CD4-positive, alpha-beta T cell treated with Interleukin-12 subunit alpha and Interleukin-12 subunit beta, for 1 hour (primary cell): ENCODE data around the gene UBALD1.
"Not testable (repeated sequence)": the region's sequence is repeated elsewhere in the genome, so short reads cannot be mapped to it uniquely, and the experiment has no call there.

Experiments
- DNase-seq: peaks from one replicate; pipeline ENCODE4 v3.0.0-alpha.2; 2020

UBALD1 gene

GRCh38 chr16:4591706-4592470, 22.8 kb downstream of the UBALD1 start:
- DNase-seq = no peak

- DNase-seq = no peak
Observed at GRCh38 chr16:4591191-4591590, 23.5 kb downstream of the UBALD1 start.

GRCh38 chr16:4588961-4589360, 25.7 kb downstream of the UBALD1 start:
- DNase-seq = no peak

GRCh38 chr16:4588386-4588785, 26.3 kb downstream of the UBALD1 start:
- DNase-seq = no peak

- no peak for DNase-seq
Observed at GRCh38 chr16:4586291-4586690, 28.4 kb downstream of the UBALD1 start.

GRCh38 chr16:4583906-4584305, 30.8 kb downstream of the UBALD1 start:
- DNase-seq = no peak

- DNase-seq = no peak
Observed at GRCh38 chr16:4580250-4580649, 34.4 kb downstream of the UBALD1 start.

GRCh38 chr16:4578961-4579530, 35.6 kb downstream of the UBALD1 start:
- DNase-seq = no peak

- no peak for DNase-seq
Observed at GRCh38 chr16:4576008-4576407, 38.7 kb downstream of the UBALD1 start.

GRCh38 chr16:4574919-4575705, 39.6 kb downstream of the UBALD1 start:
- DNase-seq = no peak

- DNase-seq = not testable (repeated sequence)
Observed at GRCh38 chr16:4573926-4574325, 40.8 kb downstream of the UBALD1 start.

GRCh38 chr16:4572715-4573114, 42.0 kb downstream of the UBALD1 start:
- no peak for DNase-seq

GRCh38 chr16:4570688-4571321, 43.9 kb downstream of the UBALD1 start:
- no peak for DNase-seq

- DNase-seq = no peak
Observed at GRCh38 chr16:4570086-4570485, 44.6 kb downstream of the UBALD1 start.

GRCh38 chr16:4566144-4566543, 48.5 kb downstream of the UBALD1 start:
- DNase-seq = no peak

- no peak for DNase-seq
Observed at GRCh38 chr16:4564661-4565267, 49.9 kb downstream of the UBALD1 start.

- DNase-seq = no peak
Observed at GRCh38 chr16:4561596-4561995, 53.1 kb downstream of the UBALD1 start.
